CD4-positive, alpha-beta T cell treated with Interleukin-6 at 100 ng/mL for 8 hours (primary cell): ENCODE data around the gene DCTN5.
"Not testable (repeated sequence)": the region's sequence is repeated elsewhere in the genome, so short reads cannot be mapped to it uniquely, and the experiment has no call there.

Experiments used
- DNase-seq: peaks from one replicate; pipeline ENCODE4 v3.0.0-alpha.2; 2020; ENCODE audit warnings: mixed read lengths, low spot score

The DCTN5 gene

GRCh38 chr16:23640931-23641765, at the start of gene DCTN5, which contains the start of gene PALB2:
Gene DCTN5 (plus strand): TSS chr16:23641466. CDS start chr16:23641543, 77 bp downstream.
Gene PALB2 (minus strand): TSS chr16:23641310. CDS start chr16:23641157, 153 bp downstream.
- DNase-seq = peak; percentile 83

- DNase-seq = no peak
Observed at GRCh38 chr16:23594186-23594585, 47.1 kb upstream of the DCTN5 start.

GRCh38 chr16:23595246-23595950, 45.9 kb upstream of the DCTN5 start:
- no peak for DNase-seq

- peak; percentile 86 for DNase-seq
Observed at GRCh38 chr16:23595951-23596720, 45.1 kb upstream of the DCTN5 start, which contains the start of gene NDUFAB1. Gene NDUFAB1 (minus strand): TSS chr16:23596316. CDS start chr16:23596290, 26 bp downstream.

GRCh38 chr16:23597003-23597756, 44.1 kb upstream of the DCTN5 start:
- no peak for DNase-seq

GRCh38 chr16:23607726-23608125, 33.5 kb upstream of the DCTN5 start:
- DNase-seq = no peak

GRCh38 chr16:23608194-23608593, 33.1 kb upstream of the DCTN5 start:
- DNase-seq = no peak

- no peak for DNase-seq
Observed at GRCh38 chr16:23609929-23610328, 31.3 kb upstream of the DCTN5 start.

- DNase-seq = not testable (repeated sequence)
Observed at GRCh38 chr16:23610905-23611304, 30.4 kb upstream of the DCTN5 start.

GRCh38 chr16:23611936-23612335, 29.3 kb upstream of the DCTN5 start:
- no peak for DNase-seq

- DNase-seq = no peak
Observed at GRCh38 chr16:23615805-23616204, 25.5 kb upstream of the DCTN5 start.

GRCh38 chr16:23624092-23624491, 17.2 kb upstream of the DCTN5 start:
- DNase-seq = no peak

GRCh38 chr16:23629516-23629915, 11.8 kb upstream of the DCTN5 start:
- DNase-seq = no peak

GRCh38 chr16:23631874-23632273, 9.4 kb upstream of the DCTN5 start:
- not testable (repeated sequence) for DNase-seq

GRCh38 chr16:23634461-23635036, 6.7 kb upstream of the DCTN5 start:
- no peak for DNase-seq

- DNase-seq = no peak
Observed at GRCh38 chr16:23635958-23636357, 5.3 kb upstream of the DCTN5 start.

- no peak for DNase-seq
Observed at GRCh38 chr16:23640615-23640930, 693 bp upstream of the DCTN5 start.

GRCh38 chr16:23642246-23642774, 1.0 kb downstream of the DCTN5 start:
- DNase-seq = no peak

- no peak for DNase-seq
Observed at GRCh38 chr16:23650674-23651416, 9.6 kb downstream of the DCTN5 start.

GRCh38 chr16:23651943-23652468, 10.7 kb downstream of the DCTN5 start:
- no peak for DNase-seq
